GM19467 (cell line): ENCODE measurements around the gene FMN1.

Experiments
- ATAC-seq: cut with Tn5 transposase; IDR thresholded peaks from one replicate; pipeline ENCODE4 v1.9.1; 2021; ENCODE audit warnings: mild to moderate bottlenecking, moderate library complexity; ENCODE audit not compliant: unreplicated experiment

FMN1 gene

GRCh38 chr15:32893421-32893820 is 301.1 kb downstream of the FMN1 start:
- no peak for ATAC-seq

- no peak for ATAC-seq
These were observed 305.3 kb downstream of the FMN1 start for GRCh38 chr15:32889214-32889613.

DNA sequence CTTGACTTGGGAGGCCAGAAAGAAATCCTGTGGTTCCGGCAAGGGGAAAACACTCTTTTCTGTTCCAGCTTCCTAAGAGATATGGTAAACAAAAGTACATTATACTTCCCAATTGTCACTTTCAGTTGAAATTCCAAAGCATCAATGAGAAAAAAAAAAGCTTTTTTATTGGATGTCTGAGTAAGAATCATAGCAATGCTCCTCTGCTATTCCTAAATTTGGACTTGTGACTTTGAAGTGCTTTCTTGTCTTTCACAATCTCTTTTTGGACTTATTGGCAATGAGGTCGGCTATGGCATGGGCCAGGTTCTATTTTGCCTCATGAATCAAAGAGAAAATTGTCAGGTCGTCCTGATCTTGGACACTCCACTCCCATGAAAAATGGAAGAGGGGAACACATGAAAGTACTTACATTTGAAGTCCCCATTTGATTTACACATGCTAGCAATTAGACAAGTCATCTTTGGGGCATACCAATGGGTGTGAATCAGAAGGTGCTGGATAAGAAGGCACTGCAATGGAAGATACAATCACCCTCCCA is 306.2 kb downstream of the FMN1 start:
- ATAC-seq: no peak

GRCh38 chr15:32887090-32887489 is 307.4 kb downstream of the FMN1 start:
- no peak for ATAC-seq

- no peak for ATAC-seq
These were observed 308.1 kb downstream of the FMN1 start for GRCh38 chr15:32886459-32886858.

- no peak for ATAC-seq
These were observed 308.8 kb downstream of the FMN1 start for GRCh38 chr15:32885713-32886112.

DNA sequence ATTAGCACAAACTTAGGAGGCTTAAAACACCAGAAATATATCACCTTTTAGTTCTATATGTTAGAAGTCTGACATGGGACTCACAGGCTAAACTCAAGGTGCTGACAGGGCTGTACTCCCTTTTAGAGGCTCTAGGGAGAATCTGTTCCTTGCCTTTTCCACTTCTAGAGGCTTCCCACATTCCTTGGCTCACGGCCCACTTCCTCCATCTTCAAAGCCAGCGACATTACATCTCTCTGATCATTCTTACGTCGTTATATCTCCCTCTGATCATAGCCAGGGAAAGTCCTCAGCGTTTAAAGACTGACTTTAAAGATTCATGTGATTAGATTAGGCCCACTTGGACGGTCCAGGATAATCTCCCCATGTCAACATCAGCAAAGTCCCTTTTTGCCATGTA is 310.4 kb downstream of the FMN1 start:
- ATAC-seq: no peak

DNA sequence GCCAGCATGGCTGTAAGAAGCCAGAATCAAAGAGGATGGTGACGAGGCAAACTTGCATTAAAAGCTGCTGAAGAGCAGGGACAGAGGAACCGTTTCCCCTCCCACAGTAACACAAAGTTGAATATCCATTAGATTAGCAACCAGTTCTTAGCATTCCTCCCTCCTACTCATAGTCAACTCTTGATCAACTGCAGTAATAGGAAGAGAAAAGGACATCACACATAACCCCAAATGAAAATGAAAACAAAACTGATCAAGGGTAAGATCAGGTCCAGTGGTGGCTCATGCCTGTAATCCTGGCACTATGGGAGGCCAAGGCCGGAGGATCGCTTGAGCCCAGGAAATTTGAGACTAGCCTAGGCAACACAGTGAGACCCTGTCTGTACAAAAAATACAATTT is 311.6 kb downstream of the FMN1 start:
- no peak for ATAC-seq

DNA sequence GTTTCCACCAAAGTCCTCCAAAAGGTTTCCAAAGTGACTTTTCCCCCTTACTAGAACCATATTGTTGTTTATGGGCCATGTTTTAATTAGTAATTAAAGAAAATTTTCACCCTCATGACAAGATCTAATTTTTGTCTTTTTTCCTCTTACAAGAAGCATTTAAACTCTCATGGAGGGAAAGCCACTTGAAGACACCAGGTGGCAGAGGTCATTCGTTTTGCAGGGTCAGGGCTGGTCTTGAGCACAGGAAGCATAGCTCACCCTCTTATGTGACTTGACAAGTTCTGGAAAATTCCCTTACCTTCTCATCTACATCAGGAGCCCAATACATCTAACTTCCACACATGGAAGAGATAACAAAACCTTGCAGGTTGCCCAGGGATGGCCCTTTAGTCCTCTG is 313.0 kb downstream of the FMN1 start:
- ATAC-seq: no peak

GRCh38 chr15:32880642-32881041 is 313.9 kb downstream of the FMN1 start:
- ATAC-seq: no peak

- ATAC-seq: no peak
These were observed 314.5 kb downstream of the FMN1 start for GRCh38 chr15:32879980-32880379.

DNA sequence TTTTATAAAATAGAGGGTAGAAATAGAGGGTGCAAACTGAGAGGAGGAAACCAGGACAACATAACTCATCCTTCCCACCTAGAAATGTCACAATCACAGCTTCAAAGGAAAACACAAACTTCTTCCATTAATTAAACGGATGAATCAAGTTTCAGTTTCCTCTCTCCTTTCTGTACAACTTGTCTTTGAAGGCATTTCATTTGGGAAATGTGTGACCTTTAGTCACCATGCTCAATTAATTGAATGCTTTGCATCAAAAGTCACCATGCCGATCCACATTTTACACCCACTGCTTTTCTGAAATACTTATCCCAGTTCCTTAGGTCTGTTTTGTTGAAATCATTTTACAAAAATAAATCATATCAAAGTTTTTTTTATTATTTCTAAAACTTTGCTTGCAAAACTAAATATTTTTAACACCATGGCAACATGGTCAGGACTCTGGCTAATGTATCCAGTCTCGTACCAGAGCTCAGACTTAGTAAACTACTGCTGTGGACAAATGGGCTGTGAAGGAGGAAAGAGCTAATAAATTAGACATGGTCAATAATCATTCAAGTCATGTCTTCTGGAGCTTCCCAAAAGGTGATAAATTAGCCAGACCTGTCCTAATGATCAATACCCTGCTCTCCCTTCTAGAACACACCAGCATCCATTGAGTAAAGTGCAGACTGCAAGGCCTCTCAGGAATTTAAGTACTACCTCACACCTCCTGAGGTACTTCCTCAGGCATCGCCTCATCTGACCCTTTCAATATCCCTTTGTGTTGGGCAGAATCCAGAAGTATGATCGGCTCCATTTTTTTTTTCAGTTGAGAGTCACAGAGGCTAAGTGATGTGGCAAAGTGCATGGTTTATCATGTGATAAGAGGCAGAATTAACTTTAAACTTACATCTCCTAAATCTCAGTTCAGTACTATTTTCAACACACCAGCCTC is 315.4 kb downstream of the FMN1 start:
- ATAC-seq: no peak

DNA sequence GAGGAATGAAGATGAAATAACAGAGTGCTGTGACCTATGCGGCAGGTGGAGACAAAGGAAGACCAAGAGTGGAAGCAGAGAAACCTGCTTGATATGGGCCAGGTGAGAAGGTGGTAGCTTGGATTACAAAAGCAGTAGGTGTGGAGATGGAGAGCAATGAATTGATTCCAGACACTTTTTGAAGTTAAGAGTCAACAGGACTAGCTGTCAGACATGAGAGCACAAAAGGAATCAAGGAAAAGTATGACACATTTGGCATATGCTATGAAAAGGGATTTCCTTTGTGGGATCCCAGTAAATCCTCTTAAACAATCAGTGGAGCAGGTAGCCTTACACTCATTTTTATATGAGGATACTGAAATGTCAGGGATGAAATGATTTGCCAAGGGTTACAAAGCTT is 316.2 kb downstream of the FMN1 start:
- no peak for ATAC-seq

- no peak for ATAC-seq
These were observed 317.1 kb downstream of the FMN1 start for GRCh38 chr15:32877252-32878019.

GRCh38 chr15:32873284-32874114 is 321.0 kb downstream of the FMN1 start:
- ATAC-seq: no peak

GRCh38 chr15:32872621-32873283 is 321.8 kb downstream of the FMN1 start:
- ATAC-seq: no peak

- no peak for ATAC-seq
These were observed 322.6 kb downstream of the FMN1 start for GRCh38 chr15:32871883-32872282.

- peak; percentile 49 for ATAC-seq
These were observed 324.1 kb downstream of the FMN1 start for GRCh38 chr15:32870240-32871033.

DNA sequence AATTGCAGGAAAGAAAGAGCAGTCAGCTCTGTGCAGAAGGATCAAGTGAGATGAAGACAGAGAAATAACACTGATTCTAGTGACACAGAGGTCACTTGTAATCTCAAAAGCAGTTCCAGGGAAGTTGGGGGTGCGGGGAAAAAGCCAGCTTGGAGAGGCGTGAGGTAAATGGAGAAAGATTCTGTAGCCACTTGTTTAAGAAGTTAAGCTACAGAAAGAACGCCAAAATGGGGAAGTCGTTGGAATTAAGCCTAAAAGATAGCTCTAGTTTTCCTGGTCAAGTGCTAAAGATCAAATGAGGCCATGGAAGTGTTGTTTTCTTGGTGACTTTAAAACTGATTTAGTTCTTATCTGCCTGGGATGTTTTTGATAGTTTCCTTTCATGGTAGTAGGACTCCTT is 324.7 kb downstream of the FMN1 start:
- no peak for ATAC-seq

- no peak for ATAC-seq
These were observed 327.2 kb downstream of the FMN1 start for GRCh38 chr15:32867313-32867626.
